Mesenteric fat pad (tissue), 1 donor: ENCODE measurements around the gene PDGFB. TPM values are rescaled to one million over a fixed set of nuclear protein-coding genes. Genes with fewer than 3 reads are reported as not detected.

Experiments used
- DNase-seq: peaks from one replicate; pipeline ENCODE4 v3.0.0-alpha.2; 2020; ENCODE audit warnings: low spot score
- total RNA-seq: library from RNA; stranded (reverse); fragmentation: NEBNext Ultra II Directional; extraction: Animal tissue kit (Norgen Biotek cat#: 25700); gene quantifications from one replicate; pipeline ENCODE4 v1.2.1, GENCODE V29; 2021
- donor health status: DM: yes; HTN: yes; CAD: no.

Gene PDGFB
- total RNA-seq, 1 donor from 2014 or later, result 38.0 TPM

GRCh38 chr22:39229075-39229474 lies 15.7 kb downstream of the PDGFB start:
- no peak for DNase-seq

DNA sequence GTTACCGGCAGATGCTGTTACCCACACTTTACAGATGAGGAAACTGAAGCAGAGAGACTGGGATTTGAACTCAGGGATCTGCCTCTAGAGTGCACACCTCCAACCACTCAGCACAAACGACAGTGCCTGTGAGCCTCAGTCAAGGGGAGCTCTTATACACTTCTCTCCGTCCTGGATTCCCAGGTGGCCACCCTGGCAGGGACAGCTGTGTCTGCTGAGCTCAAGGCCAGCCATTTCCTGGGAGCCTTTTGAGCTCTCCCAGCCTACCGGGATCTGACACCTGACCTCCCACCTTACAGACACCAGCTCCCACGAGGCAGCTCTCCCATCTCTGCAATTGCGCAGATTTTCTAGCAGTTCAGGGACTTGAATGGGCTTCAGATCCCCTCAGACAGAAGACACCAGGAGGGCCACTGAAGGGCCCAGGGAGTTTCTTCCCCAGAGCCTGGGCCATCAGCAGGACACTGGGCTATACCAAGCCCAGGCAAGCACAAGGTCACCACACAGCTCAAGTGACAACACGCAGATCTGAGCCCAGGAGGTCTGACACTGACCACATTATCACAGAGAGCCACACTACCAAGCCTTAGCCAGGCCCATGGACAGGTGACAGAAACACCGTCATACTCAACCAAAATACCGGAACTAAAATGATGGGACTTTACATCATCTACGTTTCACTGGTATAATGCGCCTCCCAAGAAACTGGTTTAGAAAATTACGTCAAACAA lies 17.1 kb downstream of the PDGFB start:
- no peak for DNase-seq

DNA sequence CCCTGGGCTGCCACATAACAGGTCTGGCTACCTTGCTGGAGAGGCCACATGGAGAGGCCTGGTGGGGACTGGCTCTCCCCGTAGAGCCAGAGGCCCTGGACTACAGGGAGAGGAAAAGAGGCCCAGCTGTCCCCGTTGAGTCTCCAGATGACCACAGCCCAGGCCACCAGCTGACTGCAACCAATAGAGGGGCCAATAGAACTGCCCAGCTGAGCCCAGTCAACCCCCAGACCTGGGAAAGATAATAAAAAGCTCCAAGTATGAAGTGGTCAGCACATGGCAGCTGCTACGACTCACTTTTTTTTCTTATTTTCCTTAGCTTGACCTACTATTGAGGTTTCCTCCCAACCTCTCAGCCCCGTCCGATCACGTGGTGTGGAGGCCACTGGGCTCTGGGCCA lies 18.4 kb downstream of the PDGFB start:
- DNase-seq, result no peak

DNA sequence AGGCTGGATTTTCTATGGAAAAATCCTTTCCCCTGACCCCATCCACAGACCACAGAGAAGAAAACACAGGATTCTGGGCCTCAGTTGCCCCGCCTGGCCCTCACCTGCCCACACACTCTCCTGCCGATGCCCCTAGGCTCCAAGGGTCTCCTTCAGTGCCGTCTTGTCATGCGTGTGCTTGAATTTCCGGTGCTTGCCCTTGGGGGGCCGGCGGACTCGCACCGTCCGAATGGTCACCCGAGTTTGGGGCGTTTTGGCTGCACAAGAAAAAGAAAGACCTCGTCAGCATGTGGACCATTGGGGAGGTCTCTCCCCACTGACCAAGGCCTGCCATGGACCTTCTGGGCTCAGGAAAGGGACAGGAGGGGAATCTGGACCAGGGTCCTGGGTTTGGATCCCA lies 19.2 kb downstream of the PDGFB start:
- DNase-seq, result no peak

- DNase-seq, result no peak
Observed at GRCh38 chr22:39224550-39224949, 20.2 kb downstream of the PDGFB start.

GRCh38 chr22:39223091-39223710 lies 21.6 kb downstream of the PDGFB start:
- no peak for DNase-seq

DNA sequence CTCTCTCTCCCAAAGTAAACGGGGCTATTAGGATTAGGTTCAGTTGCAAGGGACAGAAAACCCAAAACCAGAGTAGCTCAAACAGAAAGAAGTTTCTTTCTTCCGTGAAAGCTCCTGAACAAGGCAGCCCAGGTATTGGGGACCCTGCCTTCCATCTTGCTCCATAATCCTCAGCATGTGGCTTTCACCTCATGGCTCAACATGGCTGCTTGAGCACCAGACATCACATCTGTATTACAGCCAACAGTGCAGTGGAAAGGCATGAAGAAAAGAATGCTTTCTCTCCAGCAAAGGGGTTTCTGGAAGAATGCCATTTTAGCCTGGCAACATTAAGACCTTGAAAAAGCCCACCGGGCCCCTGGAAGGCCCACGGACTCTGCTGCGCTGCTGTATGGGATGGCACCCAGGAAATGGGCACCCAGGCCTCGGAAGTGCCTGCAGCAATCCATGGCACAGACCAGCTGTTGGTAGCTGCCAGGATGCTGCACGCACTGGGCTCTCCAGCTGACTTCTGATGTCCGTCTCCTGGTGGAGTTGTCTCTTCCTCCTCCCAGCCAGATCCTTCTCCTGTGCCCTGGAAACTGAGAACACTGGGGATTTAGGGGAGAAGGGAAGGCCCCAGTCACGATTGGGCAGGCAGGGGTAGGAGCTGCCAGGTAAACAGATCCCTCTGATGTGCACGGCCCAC lies 22.6 kb downstream of the PDGFB start:
- no peak for DNase-seq

DNA sequence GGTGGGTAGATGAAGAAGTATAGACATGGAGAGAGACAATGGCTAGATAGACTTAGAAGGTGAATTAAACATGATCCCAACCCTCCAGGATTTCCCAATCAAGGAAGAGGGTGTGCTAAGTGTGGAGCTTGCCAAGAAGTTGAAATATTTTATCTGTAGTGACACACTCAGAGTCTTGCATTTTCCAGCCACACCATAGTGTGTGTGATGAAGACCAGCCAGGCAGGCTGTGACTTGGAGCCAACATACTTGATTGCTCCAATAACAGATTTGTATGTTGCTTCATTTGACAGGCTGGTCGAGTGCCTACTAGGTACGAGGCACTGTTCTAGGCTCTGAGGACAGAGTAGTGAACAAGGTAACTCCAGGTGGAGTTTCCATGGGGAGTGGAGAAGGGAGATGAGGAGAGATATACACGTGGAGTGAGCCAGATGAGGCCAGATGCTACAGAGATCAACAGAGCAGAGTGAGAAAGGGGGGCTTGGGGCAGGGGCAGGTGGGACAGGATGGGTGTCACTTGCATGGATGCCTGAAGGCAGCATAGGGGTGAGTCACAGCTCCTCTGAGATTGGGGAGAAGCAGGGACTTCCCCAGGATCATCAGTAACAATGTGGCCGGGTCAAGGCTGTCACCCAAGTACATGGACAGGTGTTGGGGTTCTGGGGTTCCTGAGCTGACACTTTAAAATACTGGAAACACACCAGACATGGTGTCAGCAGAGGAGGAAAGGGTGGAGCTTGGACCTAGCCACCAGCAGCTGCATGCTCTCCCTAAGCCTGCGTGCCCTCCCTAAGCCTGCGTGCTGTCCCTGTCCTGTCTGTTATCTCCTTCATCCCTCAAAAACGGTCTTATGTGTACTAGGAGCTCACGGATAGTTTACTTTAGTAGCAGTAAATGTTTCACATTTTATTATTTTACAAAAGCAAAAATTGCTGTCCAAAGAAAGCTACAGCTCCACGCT lies 23.6 kb downstream of the PDGFB start:
- DNase-seq, result no peak

GRCh38 chr22:39220450-39220849 lies 24.3 kb downstream of the PDGFB start:
- DNase-seq, result no peak

- peak; percentile 64 for DNase-seq
Observed at GRCh38 chr22:39219071-39220039, 25.4 kb downstream of the PDGFB start.

- DNase-seq, result peak; percentile 33
Observed at GRCh38 chr22:39218432-39218831, 26.4 kb downstream of the PDGFB start.

DNA sequence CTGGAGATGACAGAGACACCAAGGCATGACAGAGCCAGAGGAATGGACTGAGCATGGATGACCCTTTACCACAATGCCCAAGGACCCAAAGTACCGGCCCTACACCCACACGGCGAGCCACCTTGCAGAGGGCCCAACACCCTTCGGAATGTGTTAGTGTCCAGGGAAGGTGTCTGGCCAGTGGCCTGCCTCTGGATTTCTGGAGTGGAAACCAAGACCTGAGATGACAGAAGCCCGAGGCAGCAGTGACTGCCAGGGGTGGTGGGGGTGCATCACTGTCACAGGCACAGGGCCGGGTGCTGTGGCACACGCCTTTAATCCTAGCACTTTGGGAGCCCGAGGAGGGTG lies 28.7 kb downstream of the PDGFB start:
- DNase-seq, result peak; percentile 43

DNA sequence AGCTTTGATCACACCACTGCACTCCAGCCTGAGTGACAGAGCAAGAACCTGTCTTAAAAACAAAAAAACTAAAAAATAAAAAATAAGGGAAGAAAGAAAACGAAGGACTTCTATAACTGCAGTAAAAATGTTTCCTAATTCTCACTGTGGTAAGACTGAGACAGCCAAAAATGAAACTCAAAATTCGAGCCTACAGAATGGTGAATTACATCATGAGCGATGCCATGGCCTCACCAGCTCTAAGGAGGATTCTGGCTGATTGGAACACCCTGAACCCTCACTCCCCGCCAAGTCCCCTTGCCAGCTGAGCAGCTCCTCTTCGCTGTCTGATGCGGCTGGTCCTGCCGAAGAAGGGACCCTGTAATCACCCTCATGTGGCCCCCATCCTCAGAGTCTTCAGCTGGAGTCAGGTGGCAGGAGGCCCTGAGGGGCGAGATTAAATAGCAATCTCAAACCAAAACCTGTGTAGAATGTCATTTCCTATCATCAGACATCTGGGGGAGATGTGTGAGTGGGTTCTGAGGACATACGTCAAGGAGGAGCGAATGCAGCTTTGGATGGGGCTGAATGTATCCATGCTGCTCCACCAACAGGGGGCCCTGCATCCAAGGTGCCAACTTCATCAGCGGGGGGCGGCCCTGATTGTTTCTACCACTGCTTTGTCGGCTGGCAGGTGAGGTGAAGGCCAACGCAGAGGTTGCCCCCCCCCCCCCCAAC lies 29.2 kb downstream of the PDGFB start:
- peak; percentile 49 for DNase-seq

GRCh38 chr22:39215070-39215396 lies 29.7 kb downstream of the PDGFB start:
- peak; percentile 9 for DNase-seq

DNA sequence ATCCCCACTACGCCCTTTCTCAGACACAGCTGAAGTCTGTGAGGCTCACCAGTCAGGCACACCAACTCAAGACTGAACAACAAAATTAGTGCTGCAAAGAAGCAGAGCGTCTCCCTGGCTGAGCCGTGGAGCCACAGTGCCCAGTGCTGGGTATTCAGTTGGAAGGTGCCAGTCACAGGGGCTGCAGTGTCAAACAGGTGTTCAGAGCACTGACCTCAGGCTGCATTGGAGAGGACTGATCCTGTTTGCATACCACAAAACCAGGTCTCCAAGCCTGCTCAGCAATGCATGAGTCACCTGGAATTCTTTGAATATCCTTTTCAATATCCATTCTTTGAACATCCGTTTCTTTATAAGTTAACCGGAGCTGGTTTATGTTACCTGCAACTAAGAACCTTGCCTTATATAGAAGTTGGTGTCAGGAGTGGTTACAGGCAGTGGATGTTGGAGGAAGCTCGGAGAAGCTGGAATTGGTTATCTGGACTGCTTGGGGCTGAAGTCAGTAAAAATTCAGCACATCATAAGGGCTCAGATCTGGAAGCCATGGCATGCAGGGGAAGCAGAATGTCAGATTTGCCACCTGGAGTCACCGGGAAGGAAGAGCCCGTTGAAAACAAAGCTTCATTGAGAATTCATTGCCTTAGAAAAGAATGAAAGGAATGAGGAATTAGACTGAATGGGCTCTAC lies 30.3 kb downstream of the PDGFB start:
- peak; percentile 8 for DNase-seq

DNA sequence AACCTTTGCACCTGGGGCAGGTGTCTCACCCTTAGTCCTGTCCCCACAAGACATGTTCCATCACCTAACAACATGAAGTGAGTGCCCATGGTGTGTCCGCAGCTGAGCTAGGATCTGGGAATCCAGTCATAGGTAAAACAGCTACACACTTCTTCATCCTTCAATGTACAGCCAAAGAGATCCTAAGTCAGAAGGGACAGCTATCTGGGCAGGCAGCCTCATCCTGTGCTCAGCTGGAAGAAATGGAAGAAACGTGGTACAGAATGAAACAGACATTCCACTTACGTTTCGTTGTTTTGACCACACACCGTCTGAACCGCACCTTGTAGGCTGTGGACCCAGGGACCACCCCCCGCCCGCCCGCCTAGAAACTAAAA lies 30.8 kb downstream of the PDGFB start:
- no peak for DNase-seq

- DNase-seq, result no peak
Observed at GRCh38 chr22:39212721-39213376, 31.9 kb downstream of the PDGFB start.

DNA sequence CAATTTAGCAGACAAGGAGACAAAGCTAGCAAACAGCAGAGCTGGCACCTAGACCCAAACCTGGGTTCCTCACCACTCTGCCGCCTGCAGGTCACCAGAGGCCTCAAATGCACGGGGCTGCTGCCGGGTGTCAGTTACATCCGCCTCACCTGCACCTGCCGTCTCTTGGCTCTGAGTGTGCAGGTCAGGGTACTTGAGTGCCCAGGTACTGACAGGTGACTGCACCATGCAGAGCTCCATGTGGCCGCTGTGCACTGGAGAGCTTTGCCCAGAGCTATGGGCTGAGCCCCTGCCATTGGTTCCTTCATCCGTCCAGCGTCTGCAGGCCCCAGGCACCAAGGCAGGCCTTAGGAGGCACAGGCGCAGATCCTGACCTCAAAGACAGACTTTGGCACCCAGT lies 35.0 kb downstream of the PDGFB start:
- DNase-seq, result no peak
